CD14-positive monocyte (primary cell): ENCODE results near the gene PHF5A. TPM values are rescaled to one million over a fixed set of nuclear protein-coding genes. Genes with fewer than 3 reads are reported as not detected.

Source experiments
- DNase-seq, 3 donors: peaks; one replicate each; pipeline ENCODE4 v3.0.0-alpha.2; 2011 to 2022
- H2AFZ ChIP-seq: 2 replicates; pipeline ENCODE4 v1.6.0; 2012; ENCODE audit warnings: mild to moderate bottlenecking, low read depth, low read length, inconsistent platforms; ENCODE audit not compliant: insufficient read depth, poor library complexity, severe bottlenecking
- H3K27ac ChIP-seq, 2 donors: 1 replicate in 1 of 2; 2 replicates in 1 of 2; pipeline ENCODE4 v1.5.1; 2012 to 2013; ENCODE audit warnings: low read length in 2 of 2, control low read depth in 1 of 2, inconsistent platforms in 1 of 2, low read depth in 1 of 2, mild to moderate bottlenecking in 1 of 2
- H3K27me3 ChIP-seq, 2 donors: one replicate each; pipeline versions ENCODE4 v1.6.0 to v1.6.1; 2011 to 2013; ENCODE audit warnings: low read length in 2 of 2; ENCODE audit not compliant: control insufficient read depth in 2 of 2, insufficient read depth in 2 of 2
- H3K36me3 ChIP-seq, 2 donors: replicated peaks in 1 of 2; 1 replicate in 1 of 2; 2 replicates in 1 of 2; pipeline versions ENCODE4 v1.5.1 to v1.6.1; 2012 to 2013; ENCODE audit warnings: low read length in 2 of 2, control low read depth in 1 of 2, inconsistent platforms in 1 of 2, mild to moderate bottlenecking in 1 of 2; ENCODE audit not compliant: insufficient read depth in 2 of 2, control insufficient read depth in 1 of 2
- H3K4me1 ChIP-seq, 2 donors: 1 replicate in 1 of 2; 2 replicates in 1 of 2; pipeline versions ENCODE4 v1.5.1 to v1.6.1; 2012 to 2013; ENCODE audit warnings: low read length in 2 of 2, control low read depth in 1 of 2, inconsistent platforms in 1 of 2, mild to moderate bottlenecking in 1 of 2, moderate library complexity in 1 of 2; ENCODE audit not compliant: insufficient read depth in 2 of 2, control insufficient read depth in 1 of 2
- H3K4me2 ChIP-seq: replicated peaks from 2 replicates; pipeline ENCODE3; 2012; ENCODE audit warnings: low read length, moderate library complexity, mild to moderate bottlenecking; ENCODE audit not compliant: poor library complexity, severe bottlenecking; ENCODE audit errors: extremely low read depth
- H3K4me3 ChIP-seq, 3 experiments: fragments of 200-600 bp in 1 of 3; sonication (generic) in 1 of 3; replicated peaks in 1 of 3; 1 replicate in 2 of 3; 2 replicates in 1 of 3; pipeline ENCODE4 v1.5.1; 2011 to 2013; ENCODE audit warnings: low read length in 3 of 3, mild to moderate bottlenecking in 3 of 3, control low read depth in 2 of 3, low read depth in 2 of 3, inconsistent platforms in 1 of 3, moderate library complexity in 1 of 3
- H3K79me2 ChIP-seq: 2 replicates; pipeline ENCODE4 v1.6.0; 2012; ENCODE audit warnings: mild to moderate bottlenecking, control low read depth, inconsistent platforms, low read length, moderate library complexity; ENCODE audit not compliant: insufficient read depth
- H3K9ac ChIP-seq: 2 replicates; pipeline ENCODE4 v1.6.0; 2017; ENCODE audit warnings: low read length, mild to moderate bottlenecking; ENCODE audit not compliant: insufficient read depth, poor library complexity, severe bottlenecking
- H3K9me3 ChIP-seq, 2 donors: replicated peaks in 1 of 2; 1 replicate in 1 of 2; 2 replicates in 1 of 2; pipeline versions ENCODE4 v1.5.1 to v1.6.1; 2012 to 2013; ENCODE audit warnings: low read length in 2 of 2, control low read depth in 1 of 2; ENCODE audit not compliant: control insufficient read depth in 1 of 2, insufficient read depth in 1 of 2
- H4K20me1 ChIP-seq: 2 replicates; pipeline ENCODE4 v1.6.0; 2012; ENCODE audit warnings: mild to moderate bottlenecking, low read length, control low read depth, moderate library complexity; ENCODE audit not compliant: insufficient read depth
- H3K27ac Mint-ChIP-seq, 7 donors: one replicate each; pipeline ENCODE4 v1.8.0; 2020; ENCODE audit warnings: mild to moderate bottlenecking in 7 of 7, mixed read lengths in 7 of 7, moderate library complexity in 6 of 7, inconsistent platforms in 2 of 7
- H3K27me3 Mint-ChIP-seq, 3 donors: one replicate each; pipeline ENCODE4 v1.8.0; 2021 to 2022; ENCODE audit warnings: low read depth in 3 of 3, mild to moderate bottlenecking in 3 of 3, mixed read lengths in 3 of 3, moderate library complexity in 3 of 3, inconsistent platforms in 1 of 3
- H3K36me3 Mint-ChIP-seq, 2 donors: one replicate each; pipeline ENCODE4 v1.8.0; 2020; ENCODE audit warnings: mixed read lengths in 2 of 2, inconsistent platforms in 1 of 2, mild to moderate bottlenecking in 1 of 2
- H3K4me1 Mint-ChIP-seq: one replicate; pipeline ENCODE4 v1.8.0; 2020; ENCODE audit warnings: mild to moderate bottlenecking, mixed read lengths
- H3K4me3 Mint-ChIP-seq, 2 donors: one replicate each; pipeline ENCODE4 v1.8.0; 2020; ENCODE audit warnings: mild to moderate bottlenecking in 2 of 2, mixed read lengths in 2 of 2, moderate library complexity in 1 of 2
- H3K9me3 Mint-ChIP-seq, 7 donors: one replicate each; pipeline ENCODE4 v1.8.0; 2020 to 2022; ENCODE audit warnings: mixed read lengths in 7 of 7, mild to moderate bottlenecking in 6 of 7, moderate library complexity in 6 of 7, inconsistent platforms in 2 of 7
- WGBS: methylation state at CpG from one replicate; pipeline ENCODE4 v1.1.5; 2013; ENCODE audit warnings: missing lambda C conversion rate; ENCODE audit not compliant: insufficient coverage; 5-methylcytosine and 5-hydroxymethylcytosine counted together
- intact Hi-C, 2 donors: fragments of 100-400 bp; cut with micrococcal nuclease; formaldehyde crosslinking; loops; one replicate each; pipeline versions ENCODE4 v1.15.0 to v1.15.1; 2023
- polyA plus RNA-seq, 3 donors: library from polyadenylated mRNA; depleted of rRNA in 1 of 3; unstranded in 2 of 3; stranded (reverse) in 1 of 3; fragments of 300-500 nt in 2 of 3; fragments of >200 nt in 1 of 3; fragmentation: Illumina TruSeq in 2 of 3; gene quantifications; 1 replicate in 2 of 3; 2 replicates in 1 of 3; pipeline ENCODE4 v1.2.3, GENCODE V29; 2012 to 2021
- TF ChIP-seq, protein P1 (sequence below): fragments of 200-600 bp; IDR thresholded peaks from one replicate; pipeline ENCODE4 v1.8.0; 2022; ENCODE audit warnings: antibody characterized with exemption, mild to moderate bottlenecking

The PHF5A gene
- polyA plus RNA-seq, 3 donors, result 22.0 to 31.3 (median 26.3) TPM

DNA sequence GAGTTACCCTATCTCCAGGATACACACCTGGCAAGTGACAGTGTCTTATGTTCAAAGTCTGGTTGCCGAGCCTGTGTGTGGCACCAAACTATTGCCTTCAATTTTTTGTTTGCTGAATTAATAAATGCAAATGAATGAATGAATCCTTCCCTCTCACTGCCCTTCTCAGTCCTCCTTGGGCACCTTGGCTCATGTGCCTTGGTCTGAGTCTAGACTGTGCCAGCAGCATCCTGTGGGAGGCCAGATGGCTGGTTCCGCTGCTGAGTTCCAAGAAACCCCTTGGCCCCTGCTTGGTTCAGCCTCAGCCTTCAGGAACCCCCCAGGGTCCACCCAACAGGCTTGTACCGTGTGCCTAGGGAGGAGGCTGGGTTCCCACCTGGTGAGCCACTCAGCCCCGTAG, 52.9 kb downstream of the PHF5A start:
- Histone ChIP-seq H3K79me2 (peaks cover 37% of the 10 kb centered on the region), H3K27me3 (no peaks in the 10 kb centered on the region), H2AFZ (no peak overlapping the region), H3K27ac (peak overlapping the region in 1 of 2 donors; percentile 94), H3K9ac (no peak overlapping the region), H4K20me1 (peaks cover 8% of the 10 kb centered on the region), H3K9me3 (no peaks in the 10 kb centered on the region), H3K4me1 (peaks cover 26 to 32% of the 10 kb centered on the region in 2 donors), H3K4me3 (no peak overlapping the region), H3K36me3 (no peaks in the 10 kb centered on the region), H3K4me2 (peak overlapping the region; percentile 7)
- Mint-ChIP-seq H3K9me3 (no peaks in the 10 kb centered on the region), H3K4me3 (no peak overlapping the region), H3K27ac (peak overlapping the region in 6 of 7 donors; percentile 24 to 81 (median 64)), H3K36me3 (peaks cover 0 to 3% of the 10 kb centered on the region in 2 donors), H3K27me3 (no peaks in the 10 kb centered on the region), H3K4me1 (peaks cover 26% of the 10 kb centered on the region)
- intact Hi-C loops, result no loop called here
- 100% methylated on average over 2 of the region's 4 CpGs for WGBS
- TF ChIP-seq, protein P1, sequence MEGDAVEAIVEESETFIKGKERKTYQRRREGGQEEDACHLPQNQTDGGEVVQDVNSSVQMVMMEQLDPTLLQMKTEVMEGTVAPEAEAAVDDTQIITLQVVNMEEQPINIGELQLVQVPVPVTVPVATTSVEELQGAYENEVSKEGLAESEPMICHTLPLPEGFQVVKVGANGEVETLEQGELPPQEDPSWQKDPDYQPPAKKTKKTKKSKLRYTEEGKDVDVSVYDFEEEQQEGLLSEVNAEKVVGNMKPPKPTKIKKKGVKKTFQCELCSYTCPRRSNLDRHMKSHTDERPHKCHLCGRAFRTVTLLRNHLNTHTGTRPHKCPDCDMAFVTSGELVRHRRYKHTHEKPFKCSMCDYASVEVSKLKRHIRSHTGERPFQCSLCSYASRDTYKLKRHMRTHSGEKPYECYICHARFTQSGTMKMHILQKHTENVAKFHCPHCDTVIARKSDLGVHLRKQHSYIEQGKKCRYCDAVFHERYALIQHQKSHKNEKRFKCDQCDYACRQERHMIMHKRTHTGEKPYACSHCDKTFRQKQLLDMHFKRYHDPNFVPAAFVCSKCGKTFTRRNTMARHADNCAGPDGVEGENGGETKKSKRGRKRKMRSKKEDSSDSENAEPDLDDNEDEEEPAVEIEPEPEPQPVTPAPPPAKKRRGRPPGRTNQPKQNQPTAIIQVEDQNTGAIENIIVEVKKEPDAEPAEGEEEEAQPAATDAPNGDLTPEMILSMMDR, result no peak
- DNase-seq, result no peak

DNA sequence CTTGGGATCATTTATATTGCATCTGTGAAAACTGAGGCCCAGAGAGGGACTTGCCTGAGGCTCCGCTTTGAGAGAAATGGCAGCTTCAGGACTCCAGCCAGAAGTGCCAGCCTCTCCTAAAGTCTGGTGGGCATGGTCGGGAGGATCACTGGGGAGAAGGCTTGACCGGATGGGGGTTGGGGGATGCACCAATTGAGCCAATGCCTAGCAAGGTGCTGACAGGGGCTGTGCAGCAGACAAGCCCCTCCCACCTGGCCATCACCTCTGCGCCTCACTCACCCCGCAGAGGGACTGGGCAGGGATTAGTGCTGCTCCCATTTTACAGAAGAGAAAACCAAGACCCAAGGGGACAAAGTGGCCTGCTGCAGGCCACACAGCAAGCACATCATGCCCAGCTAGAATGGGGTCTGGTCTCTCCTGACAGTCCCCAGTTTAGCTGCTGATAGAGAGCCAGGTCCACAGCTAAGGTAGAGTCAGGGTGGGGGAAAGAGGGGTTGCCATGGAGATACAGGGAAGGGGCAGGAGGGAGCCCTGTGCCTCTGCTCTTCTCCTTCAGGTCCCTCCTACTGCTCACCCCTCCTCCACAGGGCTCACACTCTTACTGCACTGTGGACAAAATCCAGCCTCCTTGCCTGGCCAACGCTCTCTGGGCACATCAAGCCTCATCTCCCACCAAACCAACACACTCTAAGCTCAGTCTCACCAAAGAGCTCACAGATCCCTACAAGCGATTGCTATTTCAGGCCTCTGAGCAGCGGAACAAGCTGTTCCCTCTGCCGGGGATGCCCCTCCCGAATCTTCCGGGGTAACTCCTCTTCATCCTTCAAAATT, 57.3 kb downstream of the PHF5A start:
- peaks cover 24% of the 10 kb centered on the region for H3K4me1 Mint-ChIP-seq
- H3K27ac Mint-ChIP-seq, result peak overlapping the region in 6 of 7 donors; percentile 7 to 70 (median 51)
- H3K4me3 ChIP-seq, result no peak overlapping the region
- no peak overlapping the region for H3K9ac ChIP-seq
- H3K4me1 ChIP-seq, result peaks cover 26 to 32% of the 10 kb centered on the region in 2 donors
- peaks cover 0 to 4% (median 0%) of the 10 kb centered on the region in 3 donors for H3K27me3 Mint-ChIP-seq
- no peak overlapping the region for H3K4me3 Mint-ChIP-seq
- H3K9me3 ChIP-seq, result no peaks in the 10 kb centered on the region
- peaks cover 0 to 2% (median 0%) of the 10 kb centered on the region in 7 donors for H3K9me3 Mint-ChIP-seq
- TF ChIP-seq, protein P1, result no peak
- no peak overlapping the region for H2AFZ ChIP-seq
- no peaks in the 10 kb centered on the region for H3K36me3 ChIP-seq
- peak overlapping the region in 1 of 2 donors; percentile 20 for H3K27ac ChIP-seq
- H4K20me1 ChIP-seq, result no peaks in the 10 kb centered on the region
- no peaks in the 10 kb centered on the region for H3K27me3 ChIP-seq
- no peak for DNase-seq
- no peak overlapping the region for H3K4me2 ChIP-seq
- H3K36me3 Mint-ChIP-seq, result no peaks in the 10 kb centered on the region
- intact Hi-C loops, result no loop called here
- peaks cover 29% of the 10 kb centered on the region for H3K79me2 ChIP-seq
- WGBS, result 94% methylated on average over 7 of the region's 11 CpGs
